HCT116 (cell line): ENCODE results near the gene SYNJ2. TPM values are rescaled to one million over a fixed set of nuclear protein-coding genes. Genes with fewer than 3 reads are reported as not detected.

Experiments used
- CEBPB ChIP-seq: IDR thresholded peaks from 2 replicates; pipeline ENCODE4 v1.6.1; 2012; ENCODE audit warnings: low read depth
- EGR1 ChIP-seq: IDR thresholded peaks from 2 replicates; pipeline ENCODE4 v1.6.1; 2012; ENCODE audit warnings: low read depth
- EZH2phosphoT487 ChIP-seq: fragments of 200-600 bp; IDR thresholded peaks from 2 replicates; pipeline ENCODE4 v1.6.1; 2018; ENCODE audit warnings: antibody characterized with exemption, borderline replicate concordance
- JUND ChIP-seq: IDR thresholded peaks from 2 replicates; pipeline ENCODE4 v1.6.1; 2012
- POLR2AphosphoS5 ChIP-seq: IDR thresholded peaks from 2 replicates; pipeline ENCODE4 v1.6.1; 2011; ENCODE audit warnings: mild to moderate bottlenecking, low read depth, low read length, moderate library complexity
- ZFX ChIP-seq: fragments of 450-650 bp; IDR thresholded peaks from 2 replicates; pipeline ENCODE4 v1.6.1; 2017
- total RNA-seq: library from RNA; stranded (reverse); gene quantifications from one replicate; pipeline ENCODE4 v1.2.1, GENCODE V29; 2021; ENCODE audit not compliant: unreplicated experiment
- TF ChIP-seq, protein P1 (sequence below): IDR thresholded peaks from 2 replicates; pipeline ENCODE4 v1.6.1; 2012; ENCODE audit warnings: low read depth
- TF ChIP-seq, protein P2 (sequence below): IDR thresholded peaks from 2 replicates; pipeline ENCODE4 v1.6.1; 2011; ENCODE audit warnings: mild to moderate bottlenecking, low read length, moderate library complexity; ENCODE audit not compliant: insufficient replicate concordance; ENCODE audit errors: extremely low read depth
- TF ChIP-seq, protein P3 (sequence below): IDR thresholded peaks from 2 replicates; pipeline ENCODE4 v1.6.1; 2012

SYNJ2 gene
- total RNA-seq, 1 experiment from 2014 or later = 23.9 TPM

DNA sequence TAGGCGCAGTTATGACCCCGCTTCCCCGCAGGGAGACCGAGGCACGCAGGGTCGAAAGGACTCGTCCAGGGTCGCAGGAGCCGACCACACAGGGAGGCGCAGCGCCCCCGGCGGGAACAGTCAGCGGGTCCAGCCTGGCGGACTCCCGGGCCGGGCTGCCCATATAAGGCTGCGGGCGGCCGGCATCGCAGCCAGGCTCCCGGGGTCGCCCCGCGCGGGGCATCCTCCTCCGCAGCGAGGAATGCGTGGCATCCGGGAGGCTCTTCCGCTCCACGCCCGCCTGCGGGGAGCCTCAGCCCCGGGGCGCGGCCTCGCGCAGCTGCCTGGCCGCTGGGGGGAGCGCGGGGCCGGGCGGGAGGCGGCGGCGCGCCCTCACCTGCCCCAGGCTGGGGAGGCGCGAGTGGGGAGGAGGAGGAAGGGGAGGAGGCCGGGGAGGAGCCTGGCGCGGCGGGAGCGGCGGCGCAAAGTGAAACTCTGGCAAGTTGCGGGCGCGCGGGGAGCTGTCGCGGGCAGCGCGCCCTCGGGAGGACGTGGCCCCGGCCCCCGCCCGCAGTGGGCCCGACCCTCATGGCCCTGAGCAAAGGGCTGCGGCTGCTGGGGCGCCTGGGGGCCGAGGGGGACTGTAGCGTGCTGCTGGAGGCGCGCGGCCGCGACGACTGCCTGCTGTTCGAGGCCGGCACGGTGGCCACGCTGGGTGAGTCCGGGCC lies at the start of gene SYNJ2 (continued):
- TF ChIP-seq, protein P1, sequence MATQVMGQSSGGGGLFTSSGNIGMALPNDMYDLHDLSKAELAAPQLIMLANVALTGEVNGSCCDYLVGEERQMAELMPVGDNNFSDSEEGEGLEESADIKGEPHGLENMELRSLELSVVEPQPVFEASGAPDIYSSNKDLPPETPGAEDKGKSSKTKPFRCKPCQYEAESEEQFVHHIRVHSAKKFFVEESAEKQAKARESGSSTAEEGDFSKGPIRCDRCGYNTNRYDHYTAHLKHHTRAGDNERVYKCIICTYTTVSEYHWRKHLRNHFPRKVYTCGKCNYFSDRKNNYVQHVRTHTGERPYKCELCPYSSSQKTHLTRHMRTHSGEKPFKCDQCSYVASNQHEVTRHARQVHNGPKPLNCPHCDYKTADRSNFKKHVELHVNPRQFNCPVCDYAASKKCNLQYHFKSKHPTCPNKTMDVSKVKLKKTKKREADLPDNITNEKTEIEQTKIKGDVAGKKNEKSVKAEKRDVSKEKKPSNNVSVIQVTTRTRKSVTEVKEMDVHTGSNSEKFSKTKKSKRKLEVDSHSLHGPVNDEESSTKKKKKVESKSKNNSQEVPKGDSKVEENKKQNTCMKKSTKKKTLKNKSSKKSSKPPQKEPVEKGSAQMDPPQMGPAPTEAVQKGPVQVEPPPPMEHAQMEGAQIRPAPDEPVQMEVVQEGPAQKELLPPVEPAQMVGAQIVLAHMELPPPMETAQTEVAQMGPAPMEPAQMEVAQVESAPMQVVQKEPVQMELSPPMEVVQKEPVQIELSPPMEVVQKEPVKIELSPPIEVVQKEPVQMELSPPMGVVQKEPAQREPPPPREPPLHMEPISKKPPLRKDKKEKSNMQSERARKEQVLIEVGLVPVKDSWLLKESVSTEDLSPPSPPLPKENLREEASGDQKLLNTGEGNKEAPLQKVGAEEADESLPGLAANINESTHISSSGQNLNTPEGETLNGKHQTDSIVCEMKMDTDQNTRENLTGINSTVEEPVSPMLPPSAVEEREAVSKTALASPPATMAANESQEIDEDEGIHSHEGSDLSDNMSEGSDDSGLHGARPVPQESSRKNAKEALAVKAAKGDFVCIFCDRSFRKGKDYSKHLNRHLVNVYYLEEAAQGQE = no peak
- peak; percentile 82 for TF ChIP-seq POLR2AphosphoS5
- TF ChIP-seq, protein P2, sequence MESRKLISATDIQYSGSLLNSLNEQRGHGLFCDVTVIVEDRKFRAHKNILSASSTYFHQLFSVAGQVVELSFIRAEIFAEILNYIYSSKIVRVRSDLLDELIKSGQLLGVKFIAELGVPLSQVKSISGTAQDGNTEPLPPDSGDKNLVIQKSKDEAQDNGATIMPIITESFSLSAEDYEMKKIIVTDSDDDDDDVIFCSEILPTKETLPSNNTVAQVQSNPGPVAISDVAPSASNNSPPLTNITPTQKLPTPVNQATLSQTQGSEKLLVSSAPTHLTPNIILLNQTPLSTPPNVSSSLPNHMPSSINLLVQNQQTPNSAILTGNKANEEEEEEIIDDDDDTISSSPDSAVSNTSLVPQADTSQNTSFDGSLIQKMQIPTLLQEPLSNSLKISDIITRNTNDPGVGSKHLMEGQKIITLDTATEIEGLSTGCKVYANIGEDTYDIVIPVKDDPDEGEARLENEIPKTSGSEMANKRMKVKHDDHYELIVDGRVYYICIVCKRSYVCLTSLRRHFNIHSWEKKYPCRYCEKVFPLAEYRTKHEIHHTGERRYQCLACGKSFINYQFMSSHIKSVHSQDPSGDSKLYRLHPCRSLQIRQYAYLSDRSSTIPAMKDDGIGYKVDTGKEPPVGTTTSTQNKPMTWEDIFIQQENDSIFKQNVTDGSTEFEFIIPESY = no peak
- peak; percentile 61 for TF ChIP-seq EGR1
- TF ChIP-seq EZH2phosphoT487 = no peak
- TF ChIP-seq JUND = no peak
- no peak for TF ChIP-seq CEBPB
- peak; percentile 54; the same call in 1 of the 2 replicates for TF ChIP-seq ZFX
- TF ChIP-seq, protein P3, sequence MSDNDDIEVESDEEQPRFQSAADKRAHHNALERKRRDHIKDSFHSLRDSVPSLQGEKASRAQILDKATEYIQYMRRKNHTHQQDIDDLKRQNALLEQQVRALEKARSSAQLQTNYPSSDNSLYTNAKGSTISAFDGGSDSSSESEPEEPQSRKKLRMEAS = peak; percentile 69
